ENCODE measurements around the gene ARSB.

ARSB gene

DNA sequence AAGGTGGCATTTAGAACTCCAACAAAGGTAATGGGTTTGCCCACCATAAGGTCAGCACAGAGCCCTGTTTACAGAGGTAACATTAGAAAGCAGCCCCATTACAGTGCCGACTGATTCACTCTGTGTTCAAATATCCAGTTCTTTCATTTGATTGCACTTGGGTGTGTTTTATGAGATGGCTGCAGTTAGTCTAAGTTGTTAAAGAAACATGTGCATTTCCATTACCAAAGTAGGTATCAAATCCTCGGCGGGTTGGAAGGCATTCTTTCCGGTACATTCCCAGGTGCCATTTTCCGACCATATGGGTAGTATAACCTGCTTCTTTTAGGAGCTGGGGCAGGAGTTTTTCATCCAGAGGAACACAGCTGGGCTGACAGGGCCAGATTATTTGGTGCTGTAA is 16.3 kb downstream of the ARSB start:
- H2AFZ ChIP-seq (ENCODE audit: low read depth, low read length): no peak overlapping the region
- H3K27me3 ChIP-seq (ENCODE audit: control insufficient read depth in 1 of 2, insufficient read depth in 1 of 2, low read length in 2 of 2): no peaks in the 10 kb centered on the region
- H4K91ac ChIP-seq (ENCODE audit: low read length): no peak overlapping the region
- H2BK5ac ChIP-seq (ENCODE audit: low read depth, low read length, poor library complexity, severe bottlenecking): no peak overlapping the region
- no peak overlapping the region for H2BK120ac ChIP-seq (ENCODE audit: low read depth, low read length)
- H3K18ac ChIP-seq (ENCODE audit: low read depth in 1 of 2, low read length in 2 of 2): no peak overlapping the region
- H2AK5ac ChIP-seq (ENCODE audit: low read length, severe bottlenecking): no peak overlapping the region
- peaks cover 4% of the 10 kb centered on the region for H3K79me1 ChIP-seq (replicated peaks; ENCODE audit: low read length, poor library complexity, severe bottlenecking)
- H3K4me3 ChIP-seq (ENCODE audit: insufficient read depth in 1 of 2, low read depth in 1 of 2, low read length in 2 of 2): no peak overlapping the region
- H3K23ac ChIP-seq (ENCODE audit: low read length in 2 of 2): no peak overlapping the region
- DNase-seq: no peak
- H2BK12ac ChIP-seq (ENCODE audit: low read length in 2 of 2): no peak overlapping the region
- no peak overlapping the region for H3K9ac ChIP-seq (ENCODE audit: low read length)
- no peak overlapping the region for H3K4ac ChIP-seq (ENCODE audit: low read depth in 1 of 2, low read length in 2 of 2)
- no peaks in the 10 kb centered on the region for H3K9me3 ChIP-seq (ENCODE audit: control insufficient read depth, low read length)
- 98% methylated on average over 5 of the region's 5 CpGs for WGBS
- H4K8ac ChIP-seq (ENCODE audit: low read length): no peak overlapping the region
- no peak overlapping the region for H3K14ac ChIP-seq (ENCODE audit: low read length in 2 of 2)
- no peak overlapping the region for H3K27ac ChIP-seq (ENCODE audit: low read length, poor library complexity, severe bottlenecking)
- peaks cover 0 to 9% of the 10 kb centered on the region in 2 experiments for H3K36me3 ChIP-seq (ENCODE audit: control insufficient read depth in 1 of 2, insufficient read depth in 2 of 2, low read depth in 1 of 2, low read length in 2 of 2)
- no peak overlapping the region for H3K4me2 ChIP-seq (ENCODE audit: low read length, poor library complexity, severe bottlenecking)
- no peak overlapping the region for H2BK15ac ChIP-seq (ENCODE audit: low read depth, poor library complexity, severe bottlenecking)
- H3K4me1 ChIP-seq (ENCODE audit: control insufficient read depth, insufficient read depth, low read depth, low read length): peaks cover 2% of the 10 kb centered on the region

DNA sequence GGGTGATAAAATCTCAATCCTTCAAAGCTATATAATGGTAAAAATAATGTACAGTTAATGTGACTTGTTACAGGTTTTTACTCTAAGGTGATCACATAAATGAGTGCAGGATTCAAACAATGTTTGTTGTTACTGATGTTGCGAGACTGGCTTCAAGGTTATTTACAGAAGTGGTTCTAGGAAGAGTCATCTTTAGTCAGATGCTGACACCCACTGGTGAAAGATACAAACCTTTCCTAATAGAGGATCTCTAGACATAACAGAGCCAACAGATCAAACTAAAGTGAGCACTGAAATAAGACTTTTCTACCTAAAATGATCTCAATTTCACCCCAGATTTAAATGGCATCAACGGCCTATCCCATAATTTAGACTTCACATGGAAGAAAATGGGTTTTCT is 20.2 kb downstream of the ARSB start:
- H3K4ac ChIP-seq (ENCODE audit: low read depth in 1 of 2, low read length in 2 of 2): no peak overlapping the region
- DNase-seq: peak; percentile 79
- H3K79me1 ChIP-seq (replicated peaks; ENCODE audit: low read length, poor library complexity, severe bottlenecking): no peaks in the 10 kb centered on the region
- H3K4me1 ChIP-seq (ENCODE audit: control insufficient read depth, insufficient read depth, low read depth, low read length): peaks cover under 1% of the 10 kb centered on the region
- no peak overlapping the region for H3K23ac ChIP-seq (ENCODE audit: low read length in 2 of 2)
- no peak overlapping the region for H2BK120ac ChIP-seq (ENCODE audit: low read depth, low read length)
- H2BK12ac ChIP-seq (ENCODE audit: low read length in 2 of 2): no peak overlapping the region
- no peak overlapping the region for H4K91ac ChIP-seq (ENCODE audit: low read length)
- H3K36me3 ChIP-seq (ENCODE audit: control insufficient read depth in 1 of 2, insufficient read depth in 2 of 2, low read depth in 1 of 2, low read length in 2 of 2): peaks cover 0 to 12% of the 10 kb centered on the region in 2 experiments
- no peak overlapping the region for H3K4me2 ChIP-seq (ENCODE audit: low read length, poor library complexity, severe bottlenecking)
- H3K4me3 ChIP-seq (ENCODE audit: insufficient read depth in 1 of 2, low read depth in 1 of 2, low read length in 2 of 2): no peak overlapping the region
- no peaks in the 10 kb centered on the region for H3K9me3 ChIP-seq (ENCODE audit: control insufficient read depth, low read length)
- no peaks in the 10 kb centered on the region for H3K27me3 ChIP-seq (ENCODE audit: control insufficient read depth in 1 of 2, insufficient read depth in 1 of 2, low read length in 2 of 2)
- H3K9ac ChIP-seq (ENCODE audit: low read length): no peak overlapping the region
- H2BK5ac ChIP-seq (ENCODE audit: low read depth, low read length, poor library complexity, severe bottlenecking): no peak overlapping the region
- 80% methylated on average over 1 of the region's 2 CpGs for WGBS
- H3K14ac ChIP-seq (ENCODE audit: low read length in 2 of 2): no peak overlapping the region
- H4K8ac ChIP-seq (ENCODE audit: low read length): no peak overlapping the region
- no peak overlapping the region for H2AK5ac ChIP-seq (ENCODE audit: low read length, severe bottlenecking)
- H2AFZ ChIP-seq (ENCODE audit: low read depth, low read length): no peak overlapping the region
- H3K18ac ChIP-seq (ENCODE audit: low read depth in 1 of 2, low read length in 2 of 2): no peak overlapping the region
- H2BK15ac ChIP-seq (ENCODE audit: low read depth, poor library complexity, severe bottlenecking): no peak overlapping the region
- H3K27ac ChIP-seq (ENCODE audit: low read length, poor library complexity, severe bottlenecking): no peak overlapping the region

DNA sequence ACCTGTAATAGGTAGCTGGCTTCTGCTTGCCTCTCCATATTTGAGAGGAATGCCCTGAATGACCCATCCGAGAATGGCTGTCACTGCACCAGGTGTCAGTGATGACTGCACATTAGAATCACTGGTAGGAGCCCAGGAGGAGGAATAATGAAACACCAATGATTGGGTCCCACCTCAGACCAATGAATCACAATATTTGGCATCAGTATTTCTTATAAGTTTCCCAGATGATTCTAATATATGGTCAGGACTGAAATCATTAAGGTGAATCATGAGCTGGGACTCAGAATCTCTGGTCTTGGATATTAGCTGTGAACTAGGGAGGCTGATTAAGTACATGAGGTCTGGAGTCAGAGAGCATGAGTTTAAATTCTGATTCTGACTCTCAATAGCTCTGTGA is 23.4 kb downstream of the ARSB start:
- Histone ChIP-seq H3K4me2 (ENCODE audit: low read length, poor library complexity, severe bottlenecking) (no peak overlapping the region), H2BK120ac (ENCODE audit: low read depth, low read length) (no peak overlapping the region), H4K8ac (ENCODE audit: low read length) (no peak overlapping the region), H3K14ac (ENCODE audit: low read length in 2 of 2) (no peak overlapping the region), H3K27ac (ENCODE audit: low read length, poor library complexity, severe bottlenecking) (no peak overlapping the region), H3K36me3 (ENCODE audit: control insufficient read depth in 1 of 2, insufficient read depth in 2 of 2, low read depth in 1 of 2, low read length in 2 of 2) (peaks cover 0 to 9% of the 10 kb centered on the region in 2 experiments), H3K4me3 (ENCODE audit: insufficient read depth in 1 of 2, low read depth in 1 of 2, low read length in 2 of 2) (no peak overlapping the region), H3K79me1 (replicated peaks; ENCODE audit: low read length, poor library complexity, severe bottlenecking) (no peaks in the 10 kb centered on the region), H2AK5ac (ENCODE audit: low read length, severe bottlenecking) (no peak overlapping the region), H2BK15ac (ENCODE audit: low read depth, poor library complexity, severe bottlenecking) (no peak overlapping the region), H2AFZ (ENCODE audit: low read depth, low read length) (no peak overlapping the region), H2BK5ac (ENCODE audit: low read depth, low read length, poor library complexity, severe bottlenecking) (no peak overlapping the region), H3K18ac (ENCODE audit: low read depth in 1 of 2, low read length in 2 of 2) (no peak overlapping the region), H3K9me3 (ENCODE audit: control insufficient read depth, low read length) (no peaks in the 10 kb centered on the region), H3K4me1 (ENCODE audit: control insufficient read depth, insufficient read depth, low read depth, low read length) (peaks cover 5% of the 10 kb centered on the region), H2BK12ac (ENCODE audit: low read length in 2 of 2) (no peak overlapping the region), H3K27me3 (ENCODE audit: control insufficient read depth in 1 of 2, insufficient read depth in 1 of 2, low read length in 2 of 2) (no peaks in the 10 kb centered on the region), H4K91ac (ENCODE audit: low read length) (no peak overlapping the region), H3K23ac (ENCODE audit: low read length in 2 of 2) (no peak overlapping the region), H3K9ac (ENCODE audit: low read length) (no peak overlapping the region), H3K4ac (ENCODE audit: low read depth in 1 of 2, low read length in 2 of 2) (no peak overlapping the region)
- WGBS: 100% methylated on average over 1 of the region's 1 CpG
- no peak for DNase-seq

DNA sequence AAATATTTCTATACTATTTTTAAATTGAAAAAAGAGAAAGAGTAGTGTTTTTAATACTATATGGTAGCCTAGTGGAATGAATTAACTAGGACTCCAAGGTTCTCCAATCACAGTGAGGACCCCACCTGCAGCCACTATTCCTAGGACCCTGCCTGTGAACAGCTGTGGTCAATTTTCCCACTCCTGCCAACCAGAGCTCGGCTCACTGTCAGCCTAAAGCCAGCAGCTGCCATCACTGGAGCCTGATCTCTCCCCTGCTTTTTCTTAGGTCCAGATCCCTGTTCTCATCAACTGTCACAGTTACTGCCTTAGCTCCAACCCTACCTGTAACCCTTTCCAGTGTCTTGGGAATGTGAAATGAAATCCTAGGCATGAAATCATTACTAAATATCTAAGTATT is 25.3 kb downstream of the ARSB start:
- Histone ChIP-seq H3K4me3 (ENCODE audit: insufficient read depth in 1 of 2, low read depth in 1 of 2, low read length in 2 of 2) (no peak overlapping the region), H3K27me3 (ENCODE audit: control insufficient read depth in 1 of 2, insufficient read depth in 1 of 2, low read length in 2 of 2) (no peaks in the 10 kb centered on the region), H4K8ac (ENCODE audit: low read length) (no peak overlapping the region), H3K79me1 (replicated peaks; ENCODE audit: low read length, poor library complexity, severe bottlenecking) (no peaks in the 10 kb centered on the region), H3K27ac (ENCODE audit: low read length, poor library complexity, severe bottlenecking) (no peak overlapping the region), H3K4ac (ENCODE audit: low read depth in 1 of 2, low read length in 2 of 2) (no peak overlapping the region), H2AK5ac (ENCODE audit: low read length, severe bottlenecking) (peak overlapping the region; percentile 13), H3K9ac (ENCODE audit: low read length) (no peak overlapping the region), H2BK5ac (ENCODE audit: low read depth, low read length, poor library complexity, severe bottlenecking) (no peak overlapping the region), H4K91ac (ENCODE audit: low read length) (no peak overlapping the region), H2BK15ac (ENCODE audit: low read depth, poor library complexity, severe bottlenecking) (no peak overlapping the region), H3K9me3 (ENCODE audit: control insufficient read depth, low read length) (no peaks in the 10 kb centered on the region), H3K23ac (ENCODE audit: low read length in 2 of 2) (no peak overlapping the region), H2AFZ (ENCODE audit: low read depth, low read length) (no peak overlapping the region), H3K18ac (ENCODE audit: low read depth in 1 of 2, low read length in 2 of 2) (no peak overlapping the region), H3K14ac (ENCODE audit: low read length in 2 of 2) (no peak overlapping the region), H3K4me1 (ENCODE audit: control insufficient read depth, insufficient read depth, low read depth, low read length) (peaks cover 5% of the 10 kb centered on the region), H3K36me3 (ENCODE audit: control insufficient read depth in 1 of 2, insufficient read depth in 2 of 2, low read depth in 1 of 2, low read length in 2 of 2) (peaks cover 0 to 9% of the 10 kb centered on the region in 2 experiments), H3K4me2 (ENCODE audit: low read length, poor library complexity, severe bottlenecking) (no peak overlapping the region), H2BK120ac (ENCODE audit: low read depth, low read length) (no peak overlapping the region), H2BK12ac (ENCODE audit: low read length in 2 of 2) (no peak overlapping the region)
- no peak for DNase-seq
- 89% methylated on average over 1 of the region's 1 CpG for WGBS
